ENCODE measurements around the gene ASH1L. TPM values are rescaled to one million over a fixed set of nuclear protein-coding genes. Genes with fewer than 3 reads are reported as not detected.

Gene ASH1L
- total and polyA plus RNA-seq, 3 donors from 2014 or later = 20.6 to 93.0 (median 87.6) TPM

DNA sequence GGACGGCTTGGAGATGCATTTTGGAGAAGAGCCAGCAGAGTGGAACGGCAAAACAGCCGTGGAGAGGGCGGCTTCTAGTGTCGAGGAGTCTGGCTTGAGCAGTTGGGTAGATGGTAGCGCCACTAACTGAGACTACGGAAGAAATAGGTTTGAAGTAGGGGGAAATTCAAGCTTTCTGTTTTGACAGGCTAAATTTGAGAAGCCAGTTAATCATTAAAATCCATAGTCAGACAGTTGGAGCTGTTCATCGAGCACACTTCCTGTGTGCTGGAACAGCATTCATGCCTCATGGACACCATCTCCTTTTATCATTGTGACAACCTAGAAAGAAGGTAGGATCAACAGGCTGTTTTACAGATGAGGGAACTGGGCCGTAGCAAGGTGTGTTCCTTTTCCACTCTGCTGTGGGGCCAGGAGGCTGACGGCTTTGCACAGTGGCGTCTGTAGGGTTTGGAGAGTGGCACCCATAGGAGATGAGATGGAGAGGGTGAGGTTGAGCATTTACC is 258.0 kb downstream of the ASH1L start:
- Histone ChIP-seq H3K4me3 (no peak overlapping the region), H3K4me1 (peaks cover 6% of the 10 kb centered on the region), H3K27me3 (no peaks in the 10 kb centered on the region), H3K9me3 (no peaks in the 10 kb centered on the region), H3K36me3 (ENCODE audit: low read depth, missing control alignments) (no peaks in the 10 kb centered on the region), H3K27ac (no peak overlapping the region)
- intact Hi-C loops (cut with DNase I; ENCODE audit: low total_unique reads) = no loop called here
- TF ChIP-seq, protein P1, sequence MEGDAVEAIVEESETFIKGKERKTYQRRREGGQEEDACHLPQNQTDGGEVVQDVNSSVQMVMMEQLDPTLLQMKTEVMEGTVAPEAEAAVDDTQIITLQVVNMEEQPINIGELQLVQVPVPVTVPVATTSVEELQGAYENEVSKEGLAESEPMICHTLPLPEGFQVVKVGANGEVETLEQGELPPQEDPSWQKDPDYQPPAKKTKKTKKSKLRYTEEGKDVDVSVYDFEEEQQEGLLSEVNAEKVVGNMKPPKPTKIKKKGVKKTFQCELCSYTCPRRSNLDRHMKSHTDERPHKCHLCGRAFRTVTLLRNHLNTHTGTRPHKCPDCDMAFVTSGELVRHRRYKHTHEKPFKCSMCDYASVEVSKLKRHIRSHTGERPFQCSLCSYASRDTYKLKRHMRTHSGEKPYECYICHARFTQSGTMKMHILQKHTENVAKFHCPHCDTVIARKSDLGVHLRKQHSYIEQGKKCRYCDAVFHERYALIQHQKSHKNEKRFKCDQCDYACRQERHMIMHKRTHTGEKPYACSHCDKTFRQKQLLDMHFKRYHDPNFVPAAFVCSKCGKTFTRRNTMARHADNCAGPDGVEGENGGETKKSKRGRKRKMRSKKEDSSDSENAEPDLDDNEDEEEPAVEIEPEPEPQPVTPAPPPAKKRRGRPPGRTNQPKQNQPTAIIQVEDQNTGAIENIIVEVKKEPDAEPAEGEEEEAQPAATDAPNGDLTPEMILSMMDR (IDR thresholded peaks at IDR 0.05) = no peak
- TF ChIP-seq POLR2A (IDR thresholded peaks at IDR 0.05) = no peak
- 81 to 85% methylated on average over 11 of the region's 11 CpGs for WGBS, 2 donors
- DNase-seq = no peak

DNA sequence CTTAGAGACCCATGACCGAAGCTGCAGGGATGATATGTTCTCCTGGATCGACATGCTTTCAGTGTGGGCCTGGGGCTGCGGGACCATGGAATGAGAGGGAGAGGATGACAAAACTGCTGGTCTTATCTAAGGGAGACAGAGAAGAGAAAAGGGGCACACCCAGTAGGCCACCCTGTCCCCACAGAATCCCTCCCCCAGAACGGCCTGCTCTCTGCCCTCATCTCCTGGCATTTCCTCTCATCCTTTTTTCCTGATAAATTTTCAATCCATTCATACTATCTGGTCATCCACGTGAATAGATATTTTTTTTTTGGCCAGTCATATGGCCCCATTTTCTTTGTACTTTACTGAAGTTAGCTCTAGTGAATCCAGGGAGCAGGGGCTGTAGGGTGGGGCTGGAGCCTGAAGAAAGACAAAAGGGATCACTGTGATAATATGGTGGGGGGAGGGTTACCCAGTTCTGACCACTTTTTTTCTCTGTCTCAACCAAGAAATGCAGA is 261.2 kb downstream of the ASH1L start, which contains the start of gene PKLR:
Gene PKLR (minus strand): TSS at position 97 of the 500 bp plus-strand sequence. CDS start 43 bp downstream, at position 54.
- H3K36me3 ChIP-seq (ENCODE audit: low read depth, missing control alignments) = no peaks in the 10 kb centered on the region
- no peak within 1 kb of the TSS for H3K27ac ChIP-seq
- no peaks in the 10 kb centered on the region for H3K9me3 ChIP-seq
- intact Hi-C loops (cut with DNase I; ENCODE audit: low total_unique reads) = no loop called here
- TF ChIP-seq POLR2A (IDR thresholded peaks at IDR 0.05) = no peak
- TF ChIP-seq, protein P1 (IDR thresholded peaks at IDR 0.05) = no peak
- WGBS, 2 donors = 82 to 83% methylated on average over 5 of the region's 5 CpGs
- no peak within 1 kb of the TSS for H3K4me3 ChIP-seq
- H3K27me3 ChIP-seq = no peaks in the 10 kb centered on the region
- H3K4me1 ChIP-seq = no peaks in the 10 kb centered on the region
- no peak for DNase-seq

DNA sequence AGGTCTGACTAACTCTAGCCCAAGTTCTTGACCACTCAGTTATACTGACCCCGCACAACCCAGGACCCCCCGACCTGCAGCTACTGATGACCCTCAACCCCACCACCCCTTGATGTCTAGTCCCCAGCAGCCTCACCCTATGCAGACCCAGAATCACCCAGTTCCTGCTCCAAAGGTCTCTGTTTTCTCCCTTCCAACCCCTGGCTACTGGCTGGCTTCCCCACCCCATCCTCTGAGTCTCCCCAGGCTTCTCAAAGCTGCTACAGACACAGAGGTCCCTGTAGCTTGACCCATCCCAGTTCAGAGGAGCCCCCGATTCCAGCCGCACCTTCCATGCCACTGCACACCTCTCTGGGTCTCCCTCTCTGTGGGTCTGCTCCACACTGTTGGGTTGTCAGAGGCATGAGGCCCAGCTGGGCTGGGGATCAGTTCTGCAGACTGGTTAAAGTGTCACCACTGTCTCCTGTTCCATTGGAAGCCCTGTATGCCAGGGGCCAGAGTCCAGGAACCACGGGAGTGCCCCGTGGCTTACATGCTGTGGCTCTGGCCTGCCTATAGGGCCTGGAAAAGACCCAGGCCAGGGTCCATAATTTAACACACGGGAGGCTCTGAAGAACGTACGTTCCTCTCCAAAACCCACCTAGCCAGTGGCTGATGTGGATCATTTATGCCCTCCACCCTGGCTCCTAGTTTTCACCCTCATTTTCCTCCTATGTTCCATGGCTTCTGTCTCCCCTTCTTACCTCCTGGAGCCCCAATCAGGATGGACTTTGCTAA is 261.9 kb downstream of the ASH1L start:
- intact Hi-C loops (cut with DNase I; ENCODE audit: low total_unique reads) = no loop called here
- H3K27me3 ChIP-seq = no peaks in the 10 kb centered on the region
- no peaks in the 10 kb centered on the region for H3K4me1 ChIP-seq
- no peak for DNase-seq
- H3K4me3 ChIP-seq = no peak overlapping the region
- H3K9me3 ChIP-seq = no peaks in the 10 kb centered on the region
- TF ChIP-seq, protein P1 (IDR thresholded peaks at IDR 0.05) = no peak
- TF ChIP-seq POLR2A (IDR thresholded peaks at IDR 0.05) = no peak
- 90 to 93% methylated on average over 9 of the region's 9 CpGs for WGBS, 2 donors
- H3K27ac ChIP-seq = no peak overlapping the region
- no peaks in the 10 kb centered on the region for H3K36me3 ChIP-seq (ENCODE audit: low read depth, missing control alignments)

DNA sequence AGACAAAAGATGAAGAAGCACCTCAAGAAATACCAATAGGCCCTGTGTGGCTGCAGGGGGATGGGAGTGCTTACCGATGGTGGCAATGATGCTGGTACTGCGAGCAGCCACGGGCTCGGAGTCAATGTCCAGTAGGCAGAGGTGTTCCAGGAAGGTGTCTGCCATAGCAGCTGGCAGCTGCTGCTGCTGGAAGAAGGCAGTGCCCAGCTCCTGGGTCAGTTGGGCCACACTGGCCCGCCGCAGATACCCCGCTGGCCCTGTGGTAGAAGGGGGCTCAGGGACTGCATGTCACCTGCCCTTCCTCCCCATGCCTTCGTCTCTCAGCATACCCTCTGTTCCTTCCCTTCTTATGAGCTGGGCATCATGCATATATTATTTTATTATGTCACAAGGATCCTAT is 262.6 kb downstream of the ASH1L start:
- Histone ChIP-seq H3K27ac (no peak overlapping the region), H3K9me3 (no peaks in the 10 kb centered on the region), H3K4me3 (no peak overlapping the region), H3K36me3 (ENCODE audit: low read depth, missing control alignments) (no peaks in the 10 kb centered on the region), H3K27me3 (no peaks in the 10 kb centered on the region), H3K4me1 (no peaks in the 10 kb centered on the region)
- 91 to 96% methylated on average over 8 of the region's 8 CpGs for WGBS, 2 donors
- intact Hi-C loops (cut with DNase I; ENCODE audit: low total_unique reads) = no loop called here
- TF ChIP-seq POLR2A (IDR thresholded peaks at IDR 0.05) = no peak
- TF ChIP-seq, protein P1 (IDR thresholded peaks at IDR 0.05) = no peak
- DNase-seq = no peak
